Mammary epithelial cell (primary cell): ENCODE results near the gene LIN28B.

Source experiments
- CTCF ChIP-seq, 2 donors: IDR thresholded peaks in 1 of 2; conservative IDR thresholded peaks in 1 of 2; 2 replicates each; pipeline ENCODE4 v1.5.1; 2011 to 2012; ENCODE audit warnings: inconsistent platforms in 2 of 2, low read length in 2 of 2, mild to moderate bottlenecking in 2 of 2, control low read depth in 1 of 2, low read depth in 1 of 2; ENCODE audit not compliant: insufficient read depth in 1 of 2; ENCODE audit errors: extremely low read depth in 1 of 2
- EZH2 ChIP-seq: IDR thresholded peaks from 2 replicates; pipeline ENCODE4 v1.6.1; 2012; ENCODE audit warnings: low read length, inconsistent platforms, borderline replicate concordance

GRCh38 chr6:104930939-104931338 lies 26.0 kb upstream of the LIN28B start:
- no peak for TF ChIP-seq CTCF (conservative IDR thresholded peaks at IDR 0.05 in 1 of 2, IDR thresholded peaks at IDR 0.05 in 1 of 2; ENCODE audit: extremely low read depth in 1 of 2, insufficient read depth in 1 of 2, low read depth in 1 of 2, low read length in 2 of 2)
- no peak for TF ChIP-seq EZH2
